Measurements from ENCODE around the gene ELF3.
"Not testable (repeated sequence)": the region's sequence is repeated elsewhere in the genome, so short reads cannot be mapped to it uniquely, and the experiment has no call there.

DNA sequence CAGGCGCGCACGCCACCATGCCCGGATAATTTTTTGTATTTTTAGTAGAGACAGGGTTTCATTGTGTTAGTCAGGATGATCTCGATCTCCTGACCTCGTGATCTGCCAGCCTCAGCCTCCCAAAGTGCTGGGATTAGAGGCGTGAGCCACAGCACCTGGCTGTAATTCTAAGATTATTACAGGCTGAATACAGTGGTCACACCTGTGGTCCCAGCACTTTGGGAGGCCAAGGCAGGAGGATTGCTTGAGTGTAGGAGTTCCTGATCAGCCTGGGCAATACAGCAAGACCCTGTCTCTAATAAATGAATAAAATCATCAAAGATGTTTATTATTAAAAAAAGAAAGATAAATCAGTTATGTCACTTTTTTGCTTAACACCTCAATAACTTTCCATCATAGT is 52.2 kb downstream of the ELF3 start:
- TF ChIP-seq, protein P1, sequence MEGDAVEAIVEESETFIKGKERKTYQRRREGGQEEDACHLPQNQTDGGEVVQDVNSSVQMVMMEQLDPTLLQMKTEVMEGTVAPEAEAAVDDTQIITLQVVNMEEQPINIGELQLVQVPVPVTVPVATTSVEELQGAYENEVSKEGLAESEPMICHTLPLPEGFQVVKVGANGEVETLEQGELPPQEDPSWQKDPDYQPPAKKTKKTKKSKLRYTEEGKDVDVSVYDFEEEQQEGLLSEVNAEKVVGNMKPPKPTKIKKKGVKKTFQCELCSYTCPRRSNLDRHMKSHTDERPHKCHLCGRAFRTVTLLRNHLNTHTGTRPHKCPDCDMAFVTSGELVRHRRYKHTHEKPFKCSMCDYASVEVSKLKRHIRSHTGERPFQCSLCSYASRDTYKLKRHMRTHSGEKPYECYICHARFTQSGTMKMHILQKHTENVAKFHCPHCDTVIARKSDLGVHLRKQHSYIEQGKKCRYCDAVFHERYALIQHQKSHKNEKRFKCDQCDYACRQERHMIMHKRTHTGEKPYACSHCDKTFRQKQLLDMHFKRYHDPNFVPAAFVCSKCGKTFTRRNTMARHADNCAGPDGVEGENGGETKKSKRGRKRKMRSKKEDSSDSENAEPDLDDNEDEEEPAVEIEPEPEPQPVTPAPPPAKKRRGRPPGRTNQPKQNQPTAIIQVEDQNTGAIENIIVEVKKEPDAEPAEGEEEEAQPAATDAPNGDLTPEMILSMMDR (IDR thresholded peaks at IDR 0.05; ENCODE audit: insufficient read depth, low read length), result not testable (repeated sequence)
- TF ChIP-seq, protein P2, sequence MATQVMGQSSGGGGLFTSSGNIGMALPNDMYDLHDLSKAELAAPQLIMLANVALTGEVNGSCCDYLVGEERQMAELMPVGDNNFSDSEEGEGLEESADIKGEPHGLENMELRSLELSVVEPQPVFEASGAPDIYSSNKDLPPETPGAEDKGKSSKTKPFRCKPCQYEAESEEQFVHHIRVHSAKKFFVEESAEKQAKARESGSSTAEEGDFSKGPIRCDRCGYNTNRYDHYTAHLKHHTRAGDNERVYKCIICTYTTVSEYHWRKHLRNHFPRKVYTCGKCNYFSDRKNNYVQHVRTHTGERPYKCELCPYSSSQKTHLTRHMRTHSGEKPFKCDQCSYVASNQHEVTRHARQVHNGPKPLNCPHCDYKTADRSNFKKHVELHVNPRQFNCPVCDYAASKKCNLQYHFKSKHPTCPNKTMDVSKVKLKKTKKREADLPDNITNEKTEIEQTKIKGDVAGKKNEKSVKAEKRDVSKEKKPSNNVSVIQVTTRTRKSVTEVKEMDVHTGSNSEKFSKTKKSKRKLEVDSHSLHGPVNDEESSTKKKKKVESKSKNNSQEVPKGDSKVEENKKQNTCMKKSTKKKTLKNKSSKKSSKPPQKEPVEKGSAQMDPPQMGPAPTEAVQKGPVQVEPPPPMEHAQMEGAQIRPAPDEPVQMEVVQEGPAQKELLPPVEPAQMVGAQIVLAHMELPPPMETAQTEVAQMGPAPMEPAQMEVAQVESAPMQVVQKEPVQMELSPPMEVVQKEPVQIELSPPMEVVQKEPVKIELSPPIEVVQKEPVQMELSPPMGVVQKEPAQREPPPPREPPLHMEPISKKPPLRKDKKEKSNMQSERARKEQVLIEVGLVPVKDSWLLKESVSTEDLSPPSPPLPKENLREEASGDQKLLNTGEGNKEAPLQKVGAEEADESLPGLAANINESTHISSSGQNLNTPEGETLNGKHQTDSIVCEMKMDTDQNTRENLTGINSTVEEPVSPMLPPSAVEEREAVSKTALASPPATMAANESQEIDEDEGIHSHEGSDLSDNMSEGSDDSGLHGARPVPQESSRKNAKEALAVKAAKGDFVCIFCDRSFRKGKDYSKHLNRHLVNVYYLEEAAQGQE (IDR thresholded peaks at IDR 0.05; ENCODE audit: insufficient replicate concordance, low read depth), result not testable (repeated sequence)
- TF ChIP-seq POLR2AphosphoS5 (IDR thresholded peaks at IDR 0.05; ENCODE audit: low read depth); GABPA (IDR thresholded peaks at IDR 0.05; ENCODE audit: low read depth); SPI1 (IDR thresholded peaks at IDR 0.05; ENCODE audit: borderline replicate concordance, low read depth): not testable (repeated sequence)

Data from HL-60 (cell line).